WERI-Rb-1 (cell line): ENCODE data around the gene LGI4.

Experiments used
- DNase-seq: peaks from one replicate; pipeline ENCODE4 v3.0.0-alpha.2; 2020
- H3K27ac ChIP-seq: fragments of 250-450 bp; sonication (Bioruptor Pico); 2 replicates; pipeline ENCODE4 v1.5.1; 2020; ENCODE audit warnings: mild to moderate bottlenecking, moderate library complexity
- H3K27me3 ChIP-seq: fragments of 250-450 bp; sonication (Bioruptor Pico); 2 replicates; pipeline ENCODE4 v1.5.1; 2021; ENCODE audit warnings: mild to moderate bottlenecking, low read depth, moderate library complexity; ENCODE audit not compliant: insufficient read depth, severe bottlenecking
- H3K36me3 ChIP-seq: fragments of 250-450 bp; sonication (Bioruptor Pico); 2 replicates; pipeline ENCODE4 v1.5.1; 2020; ENCODE audit warnings: mild to moderate bottlenecking, moderate library complexity
- H3K4me3 ChIP-seq: 2 replicates; pipeline ENCODE4 v1.5.1; 2011; ENCODE audit warnings: low read depth, mild to moderate bottlenecking, control low read depth, low read length
- H3K9me3 ChIP-seq: fragments of 250-450 bp; sonication (Bioruptor Pico); 2 replicates; pipeline ENCODE4 v1.5.1; 2021; ENCODE audit warnings: mild to moderate bottlenecking, moderate library complexity; ENCODE audit not compliant: severe bottlenecking
- TF ChIP-seq, protein P1 (sequence below): IDR thresholded peaks from 2 replicates; pipeline ENCODE4 v1.5.1; 2011; ENCODE audit warnings: low read depth, mild to moderate bottlenecking, control low read depth, inconsistent platforms, low read length

LGI4 gene

DNA sequence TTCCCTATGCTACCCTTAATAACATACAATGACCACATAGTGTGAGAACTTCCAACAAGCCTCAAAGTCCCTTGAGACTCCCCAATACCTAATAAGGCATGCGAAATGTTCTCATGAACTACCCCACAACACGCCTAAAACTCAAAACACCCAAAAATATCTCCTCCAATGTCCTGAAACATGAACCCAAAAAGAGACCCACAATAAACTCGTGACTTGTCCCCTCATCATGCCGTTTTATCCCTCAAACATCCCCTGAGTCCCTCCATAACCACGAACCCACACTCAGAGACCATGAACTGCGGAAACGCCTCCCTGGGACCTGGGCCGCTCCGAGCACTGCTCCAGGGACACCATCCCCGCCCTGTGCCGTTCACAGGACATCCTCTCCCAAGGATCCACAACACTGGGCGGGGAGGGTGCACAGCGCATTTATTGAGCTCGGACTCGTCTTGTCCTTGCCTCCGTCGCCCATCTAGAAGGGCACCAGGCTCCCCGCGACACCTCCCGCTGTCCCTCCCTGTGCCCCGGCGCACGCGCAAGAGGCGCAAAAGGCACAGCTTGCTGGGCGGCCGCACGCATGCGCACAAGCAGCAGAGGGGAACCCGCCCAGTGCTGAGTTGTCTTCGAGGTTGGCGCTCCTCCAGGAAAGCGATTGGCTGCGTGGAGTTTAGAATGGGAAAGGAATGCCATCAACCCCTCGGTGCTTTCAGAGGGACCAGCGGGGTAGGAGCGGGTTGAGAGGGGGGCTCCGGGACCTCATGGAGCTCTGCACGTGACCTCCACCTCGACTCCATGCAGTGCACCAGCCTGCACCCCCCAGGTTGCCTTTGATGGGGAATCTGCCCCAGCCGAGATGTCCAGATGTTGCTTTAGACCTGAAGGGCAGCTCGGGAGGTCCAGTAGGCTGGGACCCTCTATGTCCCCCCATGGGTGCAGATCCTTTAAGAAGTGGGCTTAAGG lies 10.5 kb downstream of the LGI4 start:
- TF ChIP-seq, protein P1, sequence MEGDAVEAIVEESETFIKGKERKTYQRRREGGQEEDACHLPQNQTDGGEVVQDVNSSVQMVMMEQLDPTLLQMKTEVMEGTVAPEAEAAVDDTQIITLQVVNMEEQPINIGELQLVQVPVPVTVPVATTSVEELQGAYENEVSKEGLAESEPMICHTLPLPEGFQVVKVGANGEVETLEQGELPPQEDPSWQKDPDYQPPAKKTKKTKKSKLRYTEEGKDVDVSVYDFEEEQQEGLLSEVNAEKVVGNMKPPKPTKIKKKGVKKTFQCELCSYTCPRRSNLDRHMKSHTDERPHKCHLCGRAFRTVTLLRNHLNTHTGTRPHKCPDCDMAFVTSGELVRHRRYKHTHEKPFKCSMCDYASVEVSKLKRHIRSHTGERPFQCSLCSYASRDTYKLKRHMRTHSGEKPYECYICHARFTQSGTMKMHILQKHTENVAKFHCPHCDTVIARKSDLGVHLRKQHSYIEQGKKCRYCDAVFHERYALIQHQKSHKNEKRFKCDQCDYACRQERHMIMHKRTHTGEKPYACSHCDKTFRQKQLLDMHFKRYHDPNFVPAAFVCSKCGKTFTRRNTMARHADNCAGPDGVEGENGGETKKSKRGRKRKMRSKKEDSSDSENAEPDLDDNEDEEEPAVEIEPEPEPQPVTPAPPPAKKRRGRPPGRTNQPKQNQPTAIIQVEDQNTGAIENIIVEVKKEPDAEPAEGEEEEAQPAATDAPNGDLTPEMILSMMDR = no peak
- Histone ChIP-seq H3K27me3 (no peaks in the 10 kb centered on the region), H3K9me3 (no peaks in the 10 kb centered on the region), H3K27ac (peak overlapping the region; percentile 1; the same call in 1 of the 2 replicates), H3K4me3 (no peak overlapping the region), H3K36me3 (peaks cover 12% of the 10 kb centered on the region)
- DNase-seq = no peak

DNA sequence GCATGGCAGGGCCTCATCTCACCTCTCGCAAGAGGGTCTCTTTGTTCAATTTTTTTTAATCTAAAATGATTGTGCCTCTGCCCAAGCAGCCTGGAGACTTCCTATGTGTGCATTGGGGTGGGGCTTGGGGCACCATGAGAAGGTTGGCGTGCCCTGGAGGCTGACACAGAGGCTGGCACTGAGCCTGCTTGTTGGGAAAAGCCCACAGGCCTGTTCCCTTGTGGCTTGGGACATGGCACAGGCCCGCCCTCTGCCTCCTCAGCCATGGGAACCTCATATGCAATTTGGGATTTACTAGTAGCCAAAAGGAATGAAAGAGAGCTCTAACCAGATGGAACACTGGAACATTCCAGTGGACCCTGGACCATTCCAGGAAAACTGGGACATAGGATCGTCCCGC lies 11.3 kb downstream of the LGI4 start:
- Histone ChIP-seq H3K9me3 (no peaks in the 10 kb centered on the region), H3K27me3 (no peaks in the 10 kb centered on the region), H3K36me3 (peaks cover 12% of the 10 kb centered on the region), H3K4me3 (no peak overlapping the region), H3K27ac (peak overlapping the region; percentile 98)
- TF ChIP-seq, protein P1 = no peak
- no peak for DNase-seq

DNA sequence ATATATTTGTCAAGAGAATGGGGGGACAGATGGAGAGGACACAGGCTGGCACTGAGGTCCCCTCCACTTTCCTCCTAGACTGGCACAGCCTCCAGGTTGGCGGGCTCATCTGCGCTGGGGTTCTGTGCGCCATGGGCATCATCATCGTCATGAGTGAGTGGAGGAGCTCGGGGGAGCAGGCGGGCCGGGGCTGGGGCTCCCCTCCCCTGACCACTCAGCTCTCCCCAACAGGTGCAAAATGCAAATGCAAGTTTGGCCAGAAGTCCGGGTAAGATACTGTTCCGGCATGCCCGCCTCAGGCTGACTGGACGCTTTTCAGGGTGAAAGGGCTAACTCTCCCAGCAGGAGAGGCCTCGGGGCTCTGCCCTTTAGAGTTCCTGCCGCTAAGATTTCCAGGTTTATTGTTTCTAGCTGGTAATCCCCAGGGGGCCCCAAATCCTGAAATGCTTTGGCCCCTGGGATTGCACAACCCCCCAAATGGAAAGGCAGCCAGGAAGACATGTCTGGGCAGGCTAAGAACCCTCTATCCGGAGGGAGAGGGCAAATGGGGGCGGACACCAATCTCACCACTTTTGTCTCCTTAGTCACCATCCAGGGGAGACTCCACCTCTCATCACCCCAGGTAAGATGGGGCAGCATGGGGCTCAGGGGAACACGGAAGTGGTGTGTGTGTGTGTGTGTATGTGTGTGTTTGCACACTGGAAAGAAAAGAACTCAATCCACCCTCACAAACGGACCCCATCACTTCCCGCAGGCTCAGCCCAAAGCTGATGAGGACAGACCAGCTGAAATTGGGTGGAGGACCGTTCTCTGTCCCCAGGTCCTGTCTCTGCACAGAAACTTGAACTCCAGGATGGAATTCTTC lies 11.9 kb downstream of the LGI4 start:
- no peaks in the 10 kb centered on the region for H3K27me3 ChIP-seq
- no peaks in the 10 kb centered on the region for H3K9me3 ChIP-seq
- DNase-seq = peak; percentile 76
- peaks cover 12% of the 10 kb centered on the region for H3K36me3 ChIP-seq
- peak overlapping the region; percentile 98 for H3K27ac ChIP-seq
- H3K4me3 ChIP-seq = no peak overlapping the region
- TF ChIP-seq, protein P1 = no peak

DNA sequence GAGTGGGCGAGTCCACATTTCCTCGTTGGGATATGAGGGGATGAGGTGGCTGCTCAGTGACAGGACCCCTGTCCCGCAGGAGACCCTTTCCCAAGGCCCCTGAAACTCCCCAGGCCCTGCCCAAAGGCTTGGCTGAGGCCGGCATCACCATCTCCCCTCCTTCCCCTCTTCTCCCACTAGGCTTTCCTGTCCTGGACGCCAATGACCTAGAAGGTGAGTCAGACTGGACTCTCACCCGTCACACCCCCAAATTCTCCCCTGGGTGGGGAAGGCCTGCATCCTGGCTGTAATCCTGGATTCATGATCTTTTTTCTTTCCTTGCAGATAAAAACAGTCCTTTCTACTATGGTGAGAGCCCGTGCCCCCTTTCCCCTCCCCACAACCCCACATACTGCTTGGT lies 14.0 kb downstream of the LGI4 start:
- H3K36me3 ChIP-seq = peaks cover 12% of the 10 kb centered on the region
- no peak for DNase-seq
- TF ChIP-seq, protein P1 = no peak
- no peak overlapping the region for H3K4me3 ChIP-seq
- no peaks in the 10 kb centered on the region for H3K27me3 ChIP-seq
- H3K9me3 ChIP-seq = no peaks in the 10 kb centered on the region
- H3K27ac ChIP-seq = peak overlapping the region; percentile 98

DNA sequence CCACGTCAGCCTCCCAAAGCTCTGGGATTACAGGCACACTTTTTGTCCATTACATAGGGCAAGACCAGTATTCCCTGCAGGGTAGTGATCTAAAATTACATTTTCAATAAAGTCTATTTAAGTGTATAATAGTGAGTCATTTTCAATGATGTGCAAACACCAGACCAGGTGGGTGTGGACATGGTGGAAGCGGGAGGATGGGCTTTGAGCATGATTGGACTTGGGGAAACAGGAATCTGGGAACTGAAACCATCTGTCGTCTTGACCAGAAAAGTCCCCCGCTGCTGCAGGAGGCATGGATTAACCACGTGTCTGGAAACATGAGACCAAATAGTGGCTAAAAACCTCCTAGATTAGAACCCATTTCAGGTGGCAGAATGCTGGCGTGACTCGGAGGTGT lies 14.4 kb downstream of the LGI4 start:
- Histone ChIP-seq H3K4me3 (no peak overlapping the region), H3K27me3 (no peaks in the 10 kb centered on the region), H3K27ac (peak overlapping the region; percentile 98), H3K9me3 (no peaks in the 10 kb centered on the region), H3K36me3 (peaks cover 12% of the 10 kb centered on the region)
- peak; percentile 91 for DNase-seq
- TF ChIP-seq, protein P1 = no peak
